GM19468 (cell line): Measurements from ENCODE around the gene REEP3.

Experiments
- ATAC-seq: cut with Tn5 transposase; IDR thresholded peaks from one replicate; pipeline ENCODE4 v1.9.1; 2021; ENCODE audit warnings: mild to moderate bottlenecking, moderate library complexity, moderate number of reproducible peaks; ENCODE audit not compliant: unreplicated experiment; ENCODE audit errors: extremely low read depth

The REEP3 gene

DNA sequence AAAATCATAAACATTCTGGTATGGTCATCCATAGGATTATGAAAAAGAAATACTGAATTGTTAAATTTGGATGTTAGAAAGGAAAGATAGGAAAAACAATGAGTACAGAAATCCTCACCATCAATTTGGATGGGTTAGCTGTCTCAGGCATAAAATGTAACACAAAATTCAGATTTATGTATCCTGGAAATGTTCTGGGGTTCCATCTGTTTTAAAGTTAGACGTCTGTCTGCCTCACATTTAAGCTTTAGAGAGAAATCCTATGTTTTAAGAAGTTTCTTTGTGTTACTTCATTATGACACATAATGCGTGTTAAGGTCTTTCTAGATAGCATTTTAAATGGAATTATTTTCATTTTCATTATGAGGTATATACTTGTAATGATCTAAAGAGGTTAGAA, 103.5 kb downstream of the REEP3 start:
- ATAC-seq, result no peak

- no peak for ATAC-seq
Observed at GRCh38 chr10:63627396-63627795, 106.2 kb downstream of the REEP3 start.

GRCh38 chr10:63627881-63628296, 106.7 kb downstream of the REEP3 start:
- ATAC-seq, result no peak

DNA sequence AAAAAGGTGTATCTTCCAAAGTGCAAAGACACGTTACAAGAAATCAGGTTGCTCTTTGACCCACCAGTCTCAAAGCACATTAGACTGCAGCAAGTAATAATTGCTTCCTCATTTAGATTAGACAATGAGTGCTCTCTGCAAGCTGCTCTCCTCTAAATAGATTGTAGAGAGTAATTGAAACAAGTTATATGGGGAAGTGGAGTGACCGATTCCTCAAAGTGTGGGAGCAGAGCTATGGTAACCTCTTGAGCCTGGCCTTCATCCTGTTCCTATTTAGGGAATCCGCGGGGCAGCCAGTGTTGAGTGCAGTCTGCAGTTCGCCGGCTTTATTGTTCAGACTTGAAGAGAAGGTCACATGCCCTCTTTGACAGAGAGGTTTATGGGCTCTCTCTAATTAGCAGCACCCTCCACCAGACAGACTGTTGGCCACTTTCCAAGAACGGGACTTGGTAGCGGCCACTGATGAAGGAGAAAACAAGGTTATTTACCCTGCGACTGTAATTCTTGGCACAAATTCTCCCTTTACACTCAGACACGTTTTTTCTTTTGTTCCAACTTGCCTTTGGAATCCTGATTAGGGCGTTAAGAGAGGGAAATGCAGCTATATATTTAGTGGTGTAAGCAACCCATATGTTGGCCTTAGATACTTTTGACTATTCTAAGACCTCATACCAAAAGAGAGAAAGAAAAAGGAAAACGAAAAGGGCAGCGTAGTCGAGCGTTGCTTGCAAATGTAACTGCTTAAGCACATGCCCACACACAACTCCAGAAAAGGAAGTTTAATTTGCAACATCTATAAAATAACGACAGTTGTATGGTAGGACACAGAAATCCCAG, 107.5 kb downstream of the REEP3 start:
- ATAC-seq, result peak; percentile 14

GRCh38 chr10:63629363-63630084, 108.3 kb downstream of the REEP3 start:
- ATAC-seq, result peak; percentile 17

DNA sequence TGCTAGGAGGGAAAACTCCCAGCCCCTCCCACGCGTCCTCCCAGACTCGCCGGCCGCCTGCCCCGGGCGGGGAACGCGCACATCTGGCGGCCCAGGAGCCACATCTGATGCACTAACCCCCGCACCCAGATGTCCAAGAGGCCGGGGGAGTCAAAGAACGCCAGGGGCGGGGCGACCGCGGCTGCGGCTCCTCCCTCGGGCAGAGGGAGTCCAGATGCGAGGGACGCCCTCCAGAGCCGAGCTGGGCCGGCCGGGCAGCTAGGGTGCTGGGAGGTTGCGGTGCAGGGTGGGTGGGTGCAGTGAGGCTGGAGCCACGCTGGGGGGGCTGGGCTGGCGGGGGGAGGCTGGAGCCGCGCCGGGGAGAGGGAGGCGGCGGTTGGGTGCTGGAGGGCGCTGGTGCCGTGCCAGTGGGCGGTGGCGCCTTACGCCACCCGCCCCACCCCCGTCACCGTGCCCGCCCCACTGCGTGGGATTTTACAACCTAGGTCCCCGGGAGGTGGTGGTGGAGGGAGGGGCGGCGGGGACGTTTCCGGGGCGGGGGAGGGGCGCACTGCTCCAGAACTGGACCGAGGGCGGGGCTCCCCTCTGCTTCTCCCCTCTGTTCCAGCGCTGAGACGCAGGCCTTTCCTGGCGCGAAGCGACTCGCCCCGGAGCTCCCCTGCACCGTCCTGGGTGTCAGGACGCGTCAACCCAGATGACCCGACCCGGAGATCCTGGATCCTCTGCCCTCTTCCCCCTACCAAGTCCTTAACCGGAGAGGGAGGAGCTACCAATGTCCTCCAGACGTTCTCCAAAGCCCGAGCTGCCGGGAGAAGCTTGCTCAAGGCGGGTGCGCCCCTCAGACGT, 109.1 kb downstream of the REEP3 start:
- ATAC-seq, result peak; percentile 47

DNA sequence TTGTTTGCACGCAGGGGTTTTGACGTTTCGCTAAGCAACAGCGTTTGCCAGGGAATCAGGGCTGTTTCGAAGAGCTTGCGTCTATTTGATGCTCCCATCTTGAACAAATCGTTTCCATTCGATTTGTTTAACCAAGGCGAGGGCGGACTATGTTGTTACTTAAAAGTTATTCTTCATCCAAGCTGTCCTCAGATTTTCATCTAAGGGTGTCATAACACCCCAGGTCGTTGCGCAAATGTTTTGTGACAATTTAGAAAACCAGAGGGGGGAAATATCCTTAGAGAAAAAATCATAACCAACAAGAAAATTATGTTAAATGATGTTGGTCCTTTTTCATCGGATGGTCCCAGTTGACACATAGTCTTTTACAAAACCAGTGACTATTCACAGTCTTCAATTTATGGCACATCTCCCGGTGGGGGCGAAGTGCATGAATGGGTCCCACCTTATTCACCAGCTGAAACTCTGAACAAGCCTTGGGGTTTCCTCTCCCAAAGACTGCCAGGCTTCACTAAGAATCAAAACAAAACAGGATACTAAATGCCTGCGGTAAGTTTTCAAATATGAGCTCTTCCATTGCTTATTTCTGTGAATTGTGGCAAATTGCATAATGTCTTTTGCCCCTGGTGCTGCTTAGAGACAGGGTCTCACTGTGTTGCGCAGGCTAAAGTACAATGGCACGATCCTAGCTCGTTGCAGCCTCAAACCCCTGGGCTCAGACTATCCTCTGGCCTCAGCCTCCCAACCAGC, 109.9 kb downstream of the REEP3 start:
- ATAC-seq, result no peak

DNA sequence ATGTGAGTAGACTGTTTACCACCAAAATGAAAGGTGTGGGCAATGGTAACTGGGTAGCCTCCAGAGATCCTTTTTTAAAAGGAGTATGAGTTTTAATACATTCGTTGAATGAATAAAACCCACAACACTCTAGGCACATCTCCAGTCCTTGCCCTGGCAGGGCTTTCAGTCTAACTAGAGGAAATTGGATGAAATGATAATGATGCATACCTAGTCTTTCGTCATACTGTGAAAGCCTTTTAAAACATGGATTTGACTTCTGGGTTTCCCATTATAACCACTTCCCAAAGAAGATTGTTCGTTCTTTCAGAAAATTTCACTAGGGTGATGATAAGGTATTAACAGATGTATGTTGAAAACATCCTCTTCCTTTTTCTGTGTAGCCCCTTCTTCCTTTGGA, 110.8 kb downstream of the REEP3 start:
- no peak for ATAC-seq

DNA sequence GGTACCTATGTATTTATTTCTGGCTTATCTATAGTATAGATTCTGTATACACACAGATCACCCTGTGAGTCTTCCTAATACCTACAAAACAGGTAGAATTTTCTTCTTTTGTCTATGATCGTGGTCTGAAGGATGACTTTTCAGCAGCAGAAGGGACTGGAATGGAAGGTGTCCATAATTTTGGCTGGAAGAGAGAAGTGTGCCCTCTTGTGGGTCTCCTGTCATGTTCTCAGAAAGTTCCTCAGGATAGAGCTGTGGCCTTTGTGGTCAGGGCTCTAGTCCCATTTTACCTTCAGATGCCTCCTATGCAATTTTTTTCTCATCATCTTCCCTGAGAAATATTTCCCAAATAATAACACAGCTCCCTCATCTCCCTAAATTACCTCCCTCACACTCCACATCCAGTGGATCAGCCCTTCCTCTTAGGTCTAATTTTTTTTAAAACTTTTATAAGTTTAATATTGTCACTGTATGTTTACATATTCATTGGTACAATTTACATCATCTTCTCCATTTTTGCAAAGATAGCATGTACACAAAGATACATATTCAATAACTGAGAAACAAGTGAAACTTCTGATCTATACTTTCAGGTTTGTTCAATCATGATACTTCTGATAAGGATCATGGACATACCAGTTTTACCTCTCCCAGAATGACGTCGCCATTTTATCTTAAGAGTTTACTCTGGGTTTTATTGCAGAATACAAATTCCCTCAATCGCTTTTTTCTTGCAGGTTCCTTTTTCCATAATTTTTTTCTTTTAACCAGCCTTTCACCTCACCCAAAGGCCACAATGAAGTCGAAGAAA, 112.7 kb downstream of the REEP3 start:
- ATAC-seq, result no peak

DNA sequence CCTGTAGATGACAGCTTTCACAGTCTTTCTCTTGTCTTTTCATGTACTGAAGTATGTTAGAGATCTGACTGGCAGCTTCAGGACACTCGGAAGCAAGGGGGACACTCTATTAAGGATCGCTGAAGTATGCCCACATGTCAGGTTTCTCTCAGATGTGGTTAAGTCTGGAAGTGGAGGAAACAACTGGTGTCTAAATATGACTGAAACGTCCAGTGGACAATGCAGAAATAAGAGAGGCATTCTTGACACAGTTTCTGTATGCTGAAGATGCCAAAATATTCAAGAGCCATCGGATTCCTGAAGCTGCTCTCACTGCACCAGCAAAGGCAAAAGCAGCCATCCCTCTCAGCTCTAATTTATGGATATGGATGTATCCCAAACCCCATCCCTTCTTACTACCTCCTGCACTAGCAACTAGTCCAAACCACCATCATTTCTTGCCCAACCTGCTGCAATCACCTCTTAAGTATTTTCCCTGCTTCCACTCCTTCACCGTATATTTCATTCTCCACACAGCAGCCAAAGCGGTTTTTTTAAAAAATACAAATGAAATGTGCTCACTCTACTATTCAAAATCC, 113.4 kb downstream of the REEP3 start:
- ATAC-seq, result no peak

GRCh38 chr10:63636812-63637211, 115.6 kb downstream of the REEP3 start:
- no peak for ATAC-seq

- no peak for ATAC-seq
Observed at GRCh38 chr10:63637901-63638327, 116.7 kb downstream of the REEP3 start.

GRCh38 chr10:63641366-63641765, 120.2 kb downstream of the REEP3 start:
- ATAC-seq, result no peak

DNA sequence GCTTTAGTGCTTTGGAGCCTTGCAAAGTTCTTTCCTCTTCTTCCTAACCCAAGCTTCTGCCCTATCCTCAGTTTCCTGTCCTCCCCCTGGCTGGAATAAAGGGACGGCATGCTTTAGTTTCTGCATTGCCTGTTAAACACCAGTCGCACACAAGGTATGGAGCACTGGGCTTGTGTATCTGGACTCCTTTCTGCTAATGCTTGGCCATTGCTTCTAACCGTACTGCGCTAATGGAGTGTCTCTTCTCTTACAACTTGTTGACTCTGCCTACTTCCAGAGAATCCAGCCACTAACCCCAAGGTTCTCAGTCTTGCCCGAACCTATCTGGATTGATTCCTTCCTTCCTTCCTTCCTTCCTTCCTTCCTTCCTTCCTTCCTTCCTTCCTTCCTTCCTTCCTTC, 120.6 kb downstream of the REEP3 start:
- no peak for ATAC-seq

- ATAC-seq, result no peak
Observed at GRCh38 chr10:63642808-63643207, 121.6 kb downstream of the REEP3 start.

- ATAC-seq, result no peak
Observed at GRCh38 chr10:63644418-63645142, 123.4 kb downstream of the REEP3 start.

GRCh38 chr10:63645195-63645594, 124.0 kb downstream of the REEP3 start:
- ATAC-seq, result no peak

- ATAC-seq, result no peak
Observed at GRCh38 chr10:63646491-63646890, 125.3 kb downstream of the REEP3 start.
